BLaER1 treated with 17β-estradiol and CSF1 and Interleukin-3, amounts not matched to agents 10 nM and 100 nM (cell line): ENCODE data around the gene IGSF3.
"Not testable (repeated sequence)": the region's sequence is repeated elsewhere in the genome, so short reads cannot be mapped to it uniquely, and the experiment has no call there.

Experiments used
- H3K27ac ChIP-seq, 11 experiments: shearing (Covaris generic); formaldehyde crosslinking; 2 replicates each; pipeline ENCODE4 v1.8.1; 2022
- H3K27me3 ChIP-seq, 11 experiments: shearing (Covaris generic); formaldehyde crosslinking; 2 replicates each; pipeline ENCODE4 v1.8.1; 2022
- H3K36me3 ChIP-seq, 11 experiments: shearing (Covaris generic); formaldehyde crosslinking; 2 replicates each; pipeline ENCODE4 v1.8.1; 2022
- H3K4me1 ChIP-seq, 10 experiments: shearing (Covaris generic); formaldehyde crosslinking; 2 replicates each; pipeline ENCODE4 v1.8.1; 2022
- H3K4me2 ChIP-seq, 11 experiments: shearing (Covaris generic); formaldehyde crosslinking; 2 replicates each; pipeline ENCODE4 v1.8.1; 2022
- H3K4me3 ChIP-seq, 10 experiments: shearing (Covaris generic); formaldehyde crosslinking; 2 replicates each; pipeline ENCODE4 v1.8.1; 2022
- H3K9ac ChIP-seq, 11 experiments: shearing (Covaris generic); formaldehyde crosslinking; 2 replicates each; pipeline ENCODE4 v1.8.1; 2022
- H3K9me3 ChIP-seq, 11 experiments: shearing (Covaris generic); formaldehyde crosslinking; replicated peaks in 1 of 11; 2 replicates each; pipeline ENCODE4 v1.8.1; 2022
- H4K20me1 ChIP-seq, 11 experiments: shearing (Covaris generic); formaldehyde crosslinking; 2 replicates each; pipeline ENCODE4 v1.8.1; 2022
- Cebpa-rat ChIP-seq, 11 experiments: shearing (Covaris generic); IDR thresholded peaks; 2 replicates each; pipeline ENCODE4 v1.8.1; 2022

The IGSF3 gene

GRCh38 chr1:116608151-116608550 is 59.4 kb downstream of the IGSF3 start:
- Histone ChIP-seq H3K4me2 (peak overlapping the region in 7 of 11 experiments; percentile 49 to 81 (median 76); a peak in 13 of 22 replicates), H3K9ac (peak overlapping the region in 6 of 11 experiments; percentile 10 to 84 (median 78); a peak in 5 of 22 replicates), H3K27ac (peak overlapping the region in 10 of 11 experiments; percentile 23 to 96 (median 88); a peak in 16 of 22 replicates), H3K36me3 (peaks cover 0 to 25% (median 9%) of the 10 kb centered on the region in 11 experiments; a peak in 13 of 22 replicates), H3K4me1 (peaks cover 13 to 84% (median 64%) of the 10 kb centered on the region in 10 experiments)
- not testable (repeated sequence) for H3K27me3 ChIP-seq, H3K4me3 ChIP-seq, H4K20me1 ChIP-seq, H3K9me3 ChIP-seq

GRCh38 chr1:116607463-116607862 is 60.1 kb downstream of the IGSF3 start:
- Histone ChIP-seq H3K27ac (peak overlapping the region in 10 of 11 experiments; percentile 70 to 96 (median 88); a peak in 18 of 22 replicates), H3K4me2 (peak overlapping the region in 7 of 11 experiments; percentile 49 to 81 (median 76); a peak in 13 of 22 replicates)
- not testable (repeated sequence) for H4K20me1 ChIP-seq

GRCh38 chr1:116606067-116606466 is 61.5 kb downstream of the IGSF3 start:
- TF ChIP-seq Cebpa-rat (IDR thresholded peaks at IDR 0.05): peak in 9 of 11 experiments; percentile 20 to 83 (median 66); a peak in 14 of 22 replicates
- not testable (repeated sequence) for H3K9me3 ChIP-seq

More at GRCh38 chr1:116607463-116607862, 60.1 kb downstream of the IGSF3 start:
- H3K27me3 ChIP-seq, H3K9me3 ChIP-seq, H3K4me3 ChIP-seq: not testable (repeated sequence)
- peaks cover 0 to 21% (median 6%) of the 10 kb centered on the region in 11 experiments; a peak in 13 of 22 replicates for H3K36me3 ChIP-seq
- H3K4me1 ChIP-seq: peaks cover 13 to 91% (median 68%) of the 10 kb centered on the region in 10 experiments
- peak overlapping the region in 5 of 11 experiments; percentile 66 to 84 (median 80); a peak in 9 of 22 replicates for H3K9ac ChIP-seq

GRCh38 chr1:116605315-116605714 is 62.2 kb downstream of the IGSF3 start:
- Histone ChIP-seq H3K9ac (peak overlapping the region in 6 of 11 experiments; percentile 66 to 84 (median 78); a peak in 14 of 22 replicates), H3K4me3 (0 out of 20 replicates have a peak overlapping the region, but pooled peaks of 1 of the 10 experiments have one; percentile 26), H3K9me3 (no peaks in the 10 kb centered on the region), H3K27me3 (no peaks in the 10 kb centered on the region), H4K20me1 (no peaks in the 10 kb centered on the region), H3K36me3 (peaks cover 0 to 20% (median 4%) of the 10 kb centered on the region in 11 experiments; a peak in 9 of 22 replicates), H3K4me1 (peaks cover 9 to 94% (median 62%) of the 10 kb centered on the region in 10 experiments), H3K4me2 (peak overlapping the region in 9 of 11 experiments; percentile 44 to 81 (median 74); a peak in 18 of 22 replicates), H3K27ac (peak overlapping the region in 10 of 11 experiments; percentile 70 to 96 (median 88); a peak in 20 of 22 replicates)
- no peak for TF ChIP-seq Cebpa-rat (IDR thresholded peaks at IDR 0.05)

More at GRCh38 chr1:116606067-116606466, 61.5 kb downstream of the IGSF3 start:
- Histone ChIP-seq H3K36me3 (peaks cover 0 to 17% (median 4%) of the 10 kb centered on the region in 11 experiments; a peak in 8 of 22 replicates), H3K9ac (peak overlapping the region in 9 of 11 experiments; percentile 37 to 84 (median 71); a peak in 16 of 22 replicates), H3K27ac (peak overlapping the region; percentile 53 to 96 (median 85); a peak in 21 of 22 replicates), H3K4me1 (peaks cover 13 to 95% (median 69%) of the 10 kb centered on the region in 10 experiments), H3K4me3 (peak overlapping the region in 2 of 10 experiments; percentile 26 to 42; a peak in 3 of 20 replicates), H3K4me2 (peak overlapping the region in 10 of 11 experiments; percentile 21 to 81 (median 72); a peak in 20 of 22 replicates)
- H4K20me1 ChIP-seq, H3K27me3 ChIP-seq: not testable (repeated sequence)

- H3K9me3 ChIP-seq, H3K4me3 ChIP-seq, H4K20me1 ChIP-seq, H3K27me3 ChIP-seq: not testable (repeated sequence)
- Histone ChIP-seq H3K4me2 (peak overlapping the region in 5 of 11 experiments; percentile 13 to 73 (median 35); a peak in 6 of 22 replicates), H3K27ac (peak overlapping the region in 8 of 11 experiments; percentile 18 to 95 (median 55); a peak in 14 of 22 replicates), H3K9ac (peak overlapping the region in 1 of 11 experiments; percentile 36; a peak in 2 of 22 replicates), H3K4me1 (peaks cover under 1 to 94% (median 53%) of the 10 kb centered on the region in 10 experiments), H3K36me3 (peaks cover 0 to 29% (median 5%) of the 10 kb centered on the region in 11 experiments; a peak in 12 of 22 replicates)
Observed at GRCh38 chr1:116604408-116604807, 63.1 kb downstream of the IGSF3 start.

GRCh38 chr1:116603646-116604045 is 63.9 kb downstream of the IGSF3 start:
- H3K4me2 ChIP-seq: peak overlapping the region in 5 of 11 experiments; percentile 6 to 73 (median 30); a peak in 5 of 22 replicates
- H3K4me3 ChIP-seq, H4K20me1 ChIP-seq, H3K27me3 ChIP-seq, H3K9me3 ChIP-seq, H3K9ac ChIP-seq: not testable (repeated sequence)
- peaks cover 0 to 34% (median 7%) of the 10 kb centered on the region in 11 experiments; a peak in 12 of 22 replicates for H3K36me3 ChIP-seq
- H3K27ac ChIP-seq: peak overlapping the region in 7 of 11 experiments; percentile 38 to 95 (median 57); a peak in 12 of 22 replicates
- peaks cover 0 to 88% (median 45%) of the 10 kb centered on the region in 10 experiments; a peak in 17 of 20 replicates for H3K4me1 ChIP-seq

- H3K4me2 ChIP-seq, H3K9ac ChIP-seq, H4K20me1 ChIP-seq, H3K9me3 ChIP-seq, H3K4me3 ChIP-seq, H3K27me3 ChIP-seq, H3K27ac ChIP-seq: not testable (repeated sequence)
- H3K36me3 ChIP-seq: peaks cover 0 to 39% (median 5%) of the 10 kb centered on the region in 11 experiments; a peak in 9 of 22 replicates
- H3K4me1 ChIP-seq: peaks cover 0 to 78% (median 28%) of the 10 kb centered on the region in 10 experiments; a peak in 15 of 20 replicates
Observed at GRCh38 chr1:116599369-116599768, 68.2 kb downstream of the IGSF3 start.

- not testable (repeated sequence) for H3K4me3 ChIP-seq, H3K9me3 ChIP-seq, H3K9ac ChIP-seq, H3K27me3 ChIP-seq, H4K20me1 ChIP-seq
- peaks cover 0 to 69% (median 28%) of the 10 kb centered on the region in 10 experiments; a peak in 15 of 20 replicates for H3K4me1 ChIP-seq
- peak overlapping the region in 3 of 11 experiments; percentile 26 to 67 (median 60); a peak in 2 of 22 replicates for H3K4me2 ChIP-seq
- peaks cover 0 to 31% (median 5%) of the 10 kb centered on the region in 11 experiments; a peak in 9 of 22 replicates for H3K36me3 ChIP-seq
- 0 out of 22 replicates have a peak overlapping the region, but pooled peaks of 1 of the 11 experiments have one; percentile 1 for H3K27ac ChIP-seq
Observed at GRCh38 chr1:116598420-116599036, 69.0 kb downstream of the IGSF3 start.

- H3K9me3 ChIP-seq, H3K9ac ChIP-seq, H3K4me3 ChIP-seq, H4K20me1 ChIP-seq, H3K27me3 ChIP-seq: not testable (repeated sequence)
- peak overlapping the region in 6 of 11 experiments; percentile 26 to 67 (median 48); a peak in 11 of 22 replicates for H3K4me2 ChIP-seq
- peak overlapping the region in 5 of 11 experiments; percentile 43 to 56 (median 51); a peak in 7 of 22 replicates for H3K27ac ChIP-seq
- H3K36me3 ChIP-seq: peaks cover 0 to 38% (median 3%) of the 10 kb centered on the region in 11 experiments; a peak in 8 of 22 replicates
- peaks cover 0 to 58% (median 24%) of the 10 kb centered on the region in 10 experiments; a peak in 15 of 20 replicates for H3K4me1 ChIP-seq
Observed at GRCh38 chr1:116597388-116597787, 70.1 kb downstream of the IGSF3 start.

- H3K4me3 ChIP-seq, H4K20me1 ChIP-seq, H3K9me3 ChIP-seq, H3K27me3 ChIP-seq: not testable (repeated sequence)
- Histone ChIP-seq H3K36me3 (peaks cover 0 to 42% (median 3%) of the 10 kb centered on the region in 11 experiments; a peak in 8 of 22 replicates), H3K9ac (peak overlapping the region in 1 of 11 experiments; percentile 28; a peak in 1 of 22 replicates), H3K27ac (peak overlapping the region in 7 of 11 experiments; percentile 25 to 56 (median 44); a peak in 10 of 22 replicates), H3K4me1 (peaks cover 0 to 55% (median 22%) of the 10 kb centered on the region in 10 experiments; a peak in 14 of 20 replicates), H3K4me2 (peak overlapping the region in 6 of 11 experiments; percentile 26 to 67 (median 48); a peak in 12 of 22 replicates)
Observed at GRCh38 chr1:116596742-116597307, 70.7 kb downstream of the IGSF3 start.

- Histone ChIP-seq H3K36me3 (peaks cover 0 to 42% (median 3%) of the 10 kb centered on the region in 11 experiments; a peak in 8 of 22 replicates), H3K4me2 (peak overlapping the region in 6 of 11 experiments; percentile 26 to 67 (median 48); a peak in 8 of 22 replicates), H3K4me1 (peaks cover 0 to 50% (median 22%) of the 10 kb centered on the region in 10 experiments; a peak in 14 of 20 replicates), H3K9ac (peak overlapping the region in 1 of 11 experiments; percentile 28; a peak in 1 of 22 replicates), H3K27ac (peak overlapping the region in 7 of 11 experiments; percentile 25 to 56 (median 44); a peak in 9 of 22 replicates)
- H4K20me1 ChIP-seq, H3K27me3 ChIP-seq, H3K9me3 ChIP-seq, H3K4me3 ChIP-seq: not testable (repeated sequence)
Observed at GRCh38 chr1:116595946-116596741, 71.4 kb downstream of the IGSF3 start.
